Measurements from ENCODE around the gene SNX30.

Gene SNX30

GRCh38 chr9:112811518-112811917 is 61.0 kb downstream of the SNX30 start:
- Histone ChIP-seq H3K27ac (ENCODE audit: low read depth, low read length) (no peak overlapping the region), H3K4me1 (ENCODE audit: control insufficient read depth in 5 of 5, insufficient read depth in 5 of 5, low read length in 5 of 5) (peaks cover 0 to 14% (median 9%) of the 10 kb centered on the region in 5 donors), H3K27me3 (ENCODE audit: control insufficient read depth in 5 of 5, insufficient read depth in 4 of 5, low read length in 5 of 5) (no peaks in the 10 kb centered on the region), H3K36me3 (ENCODE audit: control insufficient read depth in 5 of 5, insufficient read depth in 5 of 5, low read length in 5 of 5) (peaks cover 0 to 4% (median 2%) of the 10 kb centered on the region in 5 donors), H3K9ac (ENCODE audit: low read length in 5 of 5) (no peak overlapping the region), H3K4me3 (ENCODE audit: low read depth in 1 of 5, low read length in 5 of 5) (no peak overlapping the region), H3K9me3 (ENCODE audit: control insufficient read depth in 5 of 5, low read length in 5 of 5) (no peaks in the 10 kb centered on the region)

- H3K4me3 ChIP-seq (ENCODE audit: low read depth in 1 of 5, low read length in 5 of 5) = no peak overlapping the region
- no peaks in the 10 kb centered on the region for H3K9me3 ChIP-seq (ENCODE audit: control insufficient read depth in 5 of 5, low read length in 5 of 5)
- no peaks in the 10 kb centered on the region for H3K27me3 ChIP-seq (ENCODE audit: control insufficient read depth in 5 of 5, insufficient read depth in 4 of 5, low read length in 5 of 5)
- H3K9ac ChIP-seq (ENCODE audit: low read length in 5 of 5) = no peak overlapping the region
- peaks cover 0 to 3% (median 3%) of the 10 kb centered on the region in 5 donors for H3K36me3 ChIP-seq (ENCODE audit: control insufficient read depth in 5 of 5, insufficient read depth in 5 of 5, low read length in 5 of 5)
- H3K4me1 ChIP-seq (ENCODE audit: control insufficient read depth in 5 of 5, insufficient read depth in 5 of 5, low read length in 5 of 5) = peaks cover 0 to 26% (median 23%) of the 10 kb centered on the region in 5 donors
- no peak overlapping the region for H3K27ac ChIP-seq (ENCODE audit: low read depth, low read length)
Observed at GRCh38 chr9:112815868-112816267, 65.3 kb downstream of the SNX30 start.

- peak overlapping the region in 2 of 5 donors; percentile 15 to 38 for H3K4me3 ChIP-seq (ENCODE audit: low read depth in 1 of 5, low read length in 5 of 5)
- H3K4me1 ChIP-seq (ENCODE audit: control insufficient read depth in 5 of 5, insufficient read depth in 5 of 5, low read length in 5 of 5) = peaks cover 0 to 26% (median 18%) of the 10 kb centered on the region in 5 donors
- H3K9me3 ChIP-seq (ENCODE audit: control insufficient read depth in 5 of 5, low read length in 5 of 5) = no peaks in the 10 kb centered on the region
- H3K36me3 ChIP-seq (ENCODE audit: control insufficient read depth in 5 of 5, insufficient read depth in 5 of 5, low read length in 5 of 5) = peaks cover 0 to 3% (median 3%) of the 10 kb centered on the region in 5 donors
- peak overlapping the region in 2 of 5 donors; percentile 30 to 75 for H3K9ac ChIP-seq (ENCODE audit: low read length in 5 of 5)
- peak overlapping the region; percentile 90 for H3K27ac ChIP-seq (ENCODE audit: low read depth, low read length)
- no peaks in the 10 kb centered on the region for H3K27me3 ChIP-seq (ENCODE audit: control insufficient read depth in 5 of 5, insufficient read depth in 4 of 5, low read length in 5 of 5)
Observed at GRCh38 chr9:112817860-112818203, 67.3 kb downstream of the SNX30 start.

GRCh38 chr9:112819635-112820496 is 69.3 kb downstream of the SNX30 start:
- peaks cover 0 to 26% (median 18%) of the 10 kb centered on the region in 5 donors for H3K4me1 ChIP-seq (ENCODE audit: control insufficient read depth in 5 of 5, insufficient read depth in 5 of 5, low read length in 5 of 5)
- no peak overlapping the region for H3K4me3 ChIP-seq (ENCODE audit: low read depth in 1 of 5, low read length in 5 of 5)
- no peaks in the 10 kb centered on the region for H3K9me3 ChIP-seq (ENCODE audit: control insufficient read depth in 5 of 5, low read length in 5 of 5)
- peak overlapping the region in 1 of 5 donors; percentile 10 for H3K9ac ChIP-seq (ENCODE audit: low read length in 5 of 5)
- H3K27ac ChIP-seq (ENCODE audit: low read depth, low read length) = peak overlapping the region; percentile 35
- H3K36me3 ChIP-seq (ENCODE audit: control insufficient read depth in 5 of 5, insufficient read depth in 5 of 5, low read length in 5 of 5) = peaks cover 0 to 3% (median 3%) of the 10 kb centered on the region in 5 donors
- H3K27me3 ChIP-seq (ENCODE audit: control insufficient read depth in 5 of 5, insufficient read depth in 4 of 5, low read length in 5 of 5) = no peaks in the 10 kb centered on the region

- H3K27me3 ChIP-seq (ENCODE audit: control insufficient read depth in 5 of 5, insufficient read depth in 4 of 5, low read length in 5 of 5) = no peaks in the 10 kb centered on the region
Observed at GRCh38 chr9:112820881-112821280, 70.3 kb downstream of the SNX30 start.

GRCh38 chr9:112822618-112823017 is 72.1 kb downstream of the SNX30 start:
- H3K27me3 ChIP-seq (ENCODE audit: control insufficient read depth in 5 of 5, insufficient read depth in 4 of 5, low read length in 5 of 5) = no peaks in the 10 kb centered on the region
- H3K9ac ChIP-seq (ENCODE audit: low read length in 5 of 5) = no peak overlapping the region
- H3K9me3 ChIP-seq (ENCODE audit: control insufficient read depth in 5 of 5, low read length in 5 of 5) = no peaks in the 10 kb centered on the region
- no peak overlapping the region for H3K27ac ChIP-seq (ENCODE audit: low read depth, low read length)
- H3K4me3 ChIP-seq (ENCODE audit: low read depth in 1 of 5, low read length in 5 of 5) = no peak overlapping the region
- peaks cover 0 to 13% (median 8%) of the 10 kb centered on the region in 5 donors for H3K4me1 ChIP-seq (ENCODE audit: control insufficient read depth in 5 of 5, insufficient read depth in 5 of 5, low read length in 5 of 5)
- H3K36me3 ChIP-seq (ENCODE audit: control insufficient read depth in 5 of 5, insufficient read depth in 5 of 5, low read length in 5 of 5) = peaks cover 0 to 3% (median 3%) of the 10 kb centered on the region in 5 donors

More at GRCh38 chr9:112820881-112821280, 70.3 kb downstream of the SNX30 start:
- Histone ChIP-seq H3K27ac (ENCODE audit: low read depth, low read length) (no peak overlapping the region), H3K4me1 (ENCODE audit: control insufficient read depth in 5 of 5, insufficient read depth in 5 of 5, low read length in 5 of 5) (peaks cover 0 to 26% (median 18%) of the 10 kb centered on the region in 5 donors), H3K36me3 (ENCODE audit: control insufficient read depth in 5 of 5, insufficient read depth in 5 of 5, low read length in 5 of 5) (peaks cover 0 to 3% (median 3%) of the 10 kb centered on the region in 5 donors), H3K9ac (ENCODE audit: low read length in 5 of 5) (no peak overlapping the region), H3K9me3 (ENCODE audit: control insufficient read depth in 5 of 5, low read length in 5 of 5) (no peaks in the 10 kb centered on the region), H3K4me3 (ENCODE audit: low read depth in 1 of 5, low read length in 5 of 5) (no peak overlapping the region)

- H3K27ac ChIP-seq (ENCODE audit: low read depth, low read length) = no peak overlapping the region
- no peak overlapping the region for H3K9ac ChIP-seq (ENCODE audit: low read length in 5 of 5)
- no peaks in the 10 kb centered on the region for H3K9me3 ChIP-seq (ENCODE audit: control insufficient read depth in 5 of 5, low read length in 5 of 5)
- peaks cover 0 to 8% (median 6%) of the 10 kb centered on the region in 5 donors for H3K4me1 ChIP-seq (ENCODE audit: control insufficient read depth in 5 of 5, insufficient read depth in 5 of 5, low read length in 5 of 5)
- no peak overlapping the region for H3K4me3 ChIP-seq (ENCODE audit: low read depth in 1 of 5, low read length in 5 of 5)
- peaks cover 0 to 3% (median 3%) of the 10 kb centered on the region in 5 donors for H3K36me3 ChIP-seq (ENCODE audit: control insufficient read depth in 5 of 5, insufficient read depth in 5 of 5, low read length in 5 of 5)
- H3K27me3 ChIP-seq (ENCODE audit: control insufficient read depth in 5 of 5, insufficient read depth in 4 of 5, low read length in 5 of 5) = no peaks in the 10 kb centered on the region
Observed at GRCh38 chr9:112823257-112823656, 72.7 kb downstream of the SNX30 start.

- Histone ChIP-seq H3K4me3 (ENCODE audit: low read depth in 1 of 5, low read length in 5 of 5) (no peak overlapping the region), H3K9ac (ENCODE audit: low read length in 5 of 5) (peak overlapping the region in 1 of 5 donors; percentile 28), H3K27me3 (ENCODE audit: control insufficient read depth in 5 of 5, insufficient read depth in 4 of 5, low read length in 5 of 5) (no peaks in the 10 kb centered on the region), H3K4me1 (ENCODE audit: control insufficient read depth in 5 of 5, insufficient read depth in 5 of 5, low read length in 5 of 5) (peaks cover 0 to 22% (median 8%) of the 10 kb centered on the region in 5 donors), H3K36me3 (ENCODE audit: control insufficient read depth in 5 of 5, insufficient read depth in 5 of 5, low read length in 5 of 5) (peaks cover 2 to 9% (median 4%) of the 10 kb centered on the region in 5 donors), H3K9me3 (ENCODE audit: control insufficient read depth in 5 of 5, low read length in 5 of 5) (no peaks in the 10 kb centered on the region), H3K27ac (ENCODE audit: low read depth, low read length) (no peak overlapping the region)
Observed at GRCh38 chr9:112831281-112831851, 80.8 kb downstream of the SNX30 start.

GRCh38 chr9:112831969-112832368 is 81.4 kb downstream of the SNX30 start:
- Histone ChIP-seq H3K9me3 (ENCODE audit: control insufficient read depth in 5 of 5, low read length in 5 of 5) (no peaks in the 10 kb centered on the region), H3K27me3 (ENCODE audit: control insufficient read depth in 5 of 5, insufficient read depth in 4 of 5, low read length in 5 of 5) (no peaks in the 10 kb centered on the region), H3K27ac (ENCODE audit: low read depth, low read length) (no peak overlapping the region), H3K9ac (ENCODE audit: low read length in 5 of 5) (peak overlapping the region in 1 of 5 donors; percentile 28), H3K36me3 (ENCODE audit: control insufficient read depth in 5 of 5, insufficient read depth in 5 of 5, low read length in 5 of 5) (peaks cover 4 to 12% (median 8%) of the 10 kb centered on the region in 5 donors), H3K4me1 (ENCODE audit: control insufficient read depth in 5 of 5, insufficient read depth in 5 of 5, low read length in 5 of 5) (peaks cover 0 to 22% (median 8%) of the 10 kb centered on the region in 5 donors), H3K4me3 (ENCODE audit: low read depth in 1 of 5, low read length in 5 of 5) (no peak overlapping the region)

- Histone ChIP-seq H3K27me3 (ENCODE audit: control insufficient read depth in 5 of 5, insufficient read depth in 4 of 5, low read length in 5 of 5) (no peaks in the 10 kb centered on the region), H3K9ac (ENCODE audit: low read length in 5 of 5) (no peak overlapping the region), H3K27ac (ENCODE audit: low read depth, low read length) (no peak overlapping the region)
Observed at GRCh38 chr9:112833081-112833480, 82.5 kb downstream of the SNX30 start.

More at GRCh38 chr9:112833081-112833480, 82.5 kb downstream of the SNX30 start:
- Histone ChIP-seq H3K9me3 (ENCODE audit: control insufficient read depth in 5 of 5, low read length in 5 of 5) (no peaks in the 10 kb centered on the region), H3K4me3 (ENCODE audit: low read depth in 1 of 5, low read length in 5 of 5) (no peak overlapping the region), H3K4me1 (ENCODE audit: control insufficient read depth in 5 of 5, insufficient read depth in 5 of 5, low read length in 5 of 5) (peaks cover 0 to 22% (median 8%) of the 10 kb centered on the region in 5 donors), H3K36me3 (ENCODE audit: control insufficient read depth in 5 of 5, insufficient read depth in 5 of 5, low read length in 5 of 5) (peaks cover 4 to 13% (median 8%) of the 10 kb centered on the region in 5 donors)

Data from subcutaneous abdominal adipose tissue (tissue), 5 donors.